Tibial nerve (tissue), 4 donors: ENCODE measurements around the gene RNF40. TPM values are rescaled to one million over a fixed set of nuclear protein-coding genes. Genes with fewer than 3 reads are reported as not detected.
"Not testable (repeated sequence)": the region's sequence is repeated elsewhere in the genome, so short reads cannot be mapped to it uniquely, and the experiment has no call there.

Source experiments
- DNase-seq, 2 donors: peaks; one replicate each; pipeline ENCODE4 v3.0.0-alpha.2; 2019; ENCODE audit warnings: low spot score in 2 of 2
- H3K27ac ChIP-seq, 4 donors: fragments of 200-600 bp; sonication (generic) in 3 of 4; one replicate each; pipeline ENCODE4 v1.5.1; 2017 to 2019; ENCODE audit warnings: mild to moderate bottlenecking in 1 of 4
- H3K27me3 ChIP-seq, 2 donors: fragments of 200-600 bp; sonication (generic) in 1 of 2; one replicate each; pipeline versions ENCODE4 v1.5.1 to v1.6.0; 2017 to 2019
- H3K36me3 ChIP-seq, 3 donors: fragments of 200-600 bp; sonication (generic); one replicate each; pipeline ENCODE4 v1.5.1; 2018 to 2019
- H3K4me1 ChIP-seq, 4 donors: fragments of 200-600 bp; sonication (generic) in 3 of 4; one replicate each; pipeline ENCODE4 v1.5.1; 2017 to 2019
- H3K4me3 ChIP-seq, 4 donors: fragments of 200-600 bp; sonication (generic) in 3 of 4; one replicate each; pipeline ENCODE4 v1.5.1; 2017 to 2019; ENCODE audit warnings: mild to moderate bottlenecking in 1 of 4, moderate library complexity in 1 of 4
- H3K9me3 ChIP-seq, 4 donors: fragments of 200-600 bp; sonication (generic) in 3 of 4; one replicate each; pipeline ENCODE4 v1.5.1; 2017 to 2019
- EP300 ChIP-seq, 2 donors: sonication (generic); formaldehyde crosslinking; IDR thresholded peaks; one replicate each; pipeline ENCODE4 v1.6.1; 2017; ENCODE audit warnings: antibody characterized with exemption in 2 of 2, mild to moderate bottlenecking in 1 of 2
- POLR2A ChIP-seq, 2 donors: fragments of 450-650 bp; IDR thresholded peaks; one replicate each; pipeline ENCODE4 v1.6.1; 2017; ENCODE audit warnings: antibody characterized with exemption in 2 of 2, mild to moderate bottlenecking in 2 of 2, moderate library complexity in 2 of 2
- WGBS, 2 donors: methylation state at CpG; one replicate each; pipeline ENCODE4 v1.1.5; 2018; 5-methylcytosine and 5-hydroxymethylcytosine counted together
- small RNA-seq: library from RNA; depleted of rRNA; stranded (forward); fragments of <200 nt; gene quantifications from one replicate; pipeline ENCODE3, GENCODE V24; 2016
- total RNA-seq, 4 donors: library from RNA; depleted of rRNA; stranded (reverse); fragments of >200 nt; gene quantifications; one replicate each; pipeline ENCODE4 v1.1.0, GENCODE V29; 2016
- TF ChIP-seq, protein P1 (sequence below), 5 experiments: fragments of 200-600 bp in 3 of 5; fragments of 450-650 bp in 2 of 5; sonication (generic) in 3 of 5; IDR thresholded peaks; one replicate each; pipeline ENCODE4 v1.5.1; 2016 to 2019; ENCODE audit warnings: antibody characterized with exemption in 5 of 5, mild to moderate bottlenecking in 3 of 5, moderate library complexity in 2 of 5

Gene RNF40
- total RNA-seq, 4 donors from 2014 or later, result 71.7 to 127 (median 91.5) TPM

GRCh38 chr16:30813821-30814189 is 51.7 kb downstream of the RNF40 start:
- peak overlapping the region; percentile 39 to 87 (median 74) for H3K27ac ChIP-seq
- no peaks in the 10 kb centered on the region for H3K9me3 ChIP-seq
- DNase-seq, result no peak
- WGBS, 2 donors, result 88 to 92% methylated on average over 3 of the region's 3 CpGs
- H3K4me1 ChIP-seq, result peaks cover 0 to 15% (median 8%) of the 10 kb centered on the region in 4 donors
- TF ChIP-seq, protein P1, sequence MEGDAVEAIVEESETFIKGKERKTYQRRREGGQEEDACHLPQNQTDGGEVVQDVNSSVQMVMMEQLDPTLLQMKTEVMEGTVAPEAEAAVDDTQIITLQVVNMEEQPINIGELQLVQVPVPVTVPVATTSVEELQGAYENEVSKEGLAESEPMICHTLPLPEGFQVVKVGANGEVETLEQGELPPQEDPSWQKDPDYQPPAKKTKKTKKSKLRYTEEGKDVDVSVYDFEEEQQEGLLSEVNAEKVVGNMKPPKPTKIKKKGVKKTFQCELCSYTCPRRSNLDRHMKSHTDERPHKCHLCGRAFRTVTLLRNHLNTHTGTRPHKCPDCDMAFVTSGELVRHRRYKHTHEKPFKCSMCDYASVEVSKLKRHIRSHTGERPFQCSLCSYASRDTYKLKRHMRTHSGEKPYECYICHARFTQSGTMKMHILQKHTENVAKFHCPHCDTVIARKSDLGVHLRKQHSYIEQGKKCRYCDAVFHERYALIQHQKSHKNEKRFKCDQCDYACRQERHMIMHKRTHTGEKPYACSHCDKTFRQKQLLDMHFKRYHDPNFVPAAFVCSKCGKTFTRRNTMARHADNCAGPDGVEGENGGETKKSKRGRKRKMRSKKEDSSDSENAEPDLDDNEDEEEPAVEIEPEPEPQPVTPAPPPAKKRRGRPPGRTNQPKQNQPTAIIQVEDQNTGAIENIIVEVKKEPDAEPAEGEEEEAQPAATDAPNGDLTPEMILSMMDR (IDR thresholded peaks at IDR 0.05), result no peak
- TF ChIP-seq POLR2A (IDR thresholded peaks at IDR 0.05), result no peak
- TF ChIP-seq EP300 (IDR thresholded peaks at IDR 0.05), result no peak
- H3K4me3 ChIP-seq, result peak overlapping the region; percentile 29 to 55 (median 38)
- no peaks in the 10 kb centered on the region for H3K36me3 ChIP-seq
- H3K27me3 ChIP-seq, result no peaks in the 10 kb centered on the region

- Histone ChIP-seq H3K27ac (no peak overlapping the region), H3K9me3 (no peaks in the 10 kb centered on the region), H3K4me1 (peaks cover 0 to 15% (median 8%) of the 10 kb centered on the region in 4 donors), H3K27me3 (no peaks in the 10 kb centered on the region), H3K36me3 (no peaks in the 10 kb centered on the region), H3K4me3 (no peak overlapping the region)
- no peak for DNase-seq
- WGBS, 2 donors, result 66 to 70% methylated on average over 2 of the region's 2 CpGs
- TF ChIP-seq, protein P1 (IDR thresholded peaks at IDR 0.05), result no peak
- no peak for TF ChIP-seq EP300 (IDR thresholded peaks at IDR 0.05)
- TF ChIP-seq POLR2A (IDR thresholded peaks at IDR 0.05), result no peak
These were observed 54.6 kb downstream of the RNF40 start for GRCh38 chr16:30816769-30817168.

- TF ChIP-seq EP300 (IDR thresholded peaks at IDR 0.05) (no peak), POLR2A (IDR thresholded peaks at IDR 0.05) (no peak)
- TF ChIP-seq, protein P1 (IDR thresholded peaks at IDR 0.05), result no peak
- DNase-seq, result no peak
- no peaks in the 10 kb centered on the region for H3K36me3 ChIP-seq
- H3K27me3 ChIP-seq, result no peaks in the 10 kb centered on the region
- no peaks in the 10 kb centered on the region for H3K9me3 ChIP-seq
- 75 to 84% methylated on average over 29 of the region's 34 CpGs for WGBS, 2 donors
- no peak overlapping the region for H3K27ac ChIP-seq
- no peaks in the 10 kb centered on the region for H3K4me1 ChIP-seq
- H3K4me3 ChIP-seq, result no peak overlapping the region
These were observed 58.9 kb downstream of the RNF40 start for GRCh38 chr16:30820952-30821421.

DNA sequence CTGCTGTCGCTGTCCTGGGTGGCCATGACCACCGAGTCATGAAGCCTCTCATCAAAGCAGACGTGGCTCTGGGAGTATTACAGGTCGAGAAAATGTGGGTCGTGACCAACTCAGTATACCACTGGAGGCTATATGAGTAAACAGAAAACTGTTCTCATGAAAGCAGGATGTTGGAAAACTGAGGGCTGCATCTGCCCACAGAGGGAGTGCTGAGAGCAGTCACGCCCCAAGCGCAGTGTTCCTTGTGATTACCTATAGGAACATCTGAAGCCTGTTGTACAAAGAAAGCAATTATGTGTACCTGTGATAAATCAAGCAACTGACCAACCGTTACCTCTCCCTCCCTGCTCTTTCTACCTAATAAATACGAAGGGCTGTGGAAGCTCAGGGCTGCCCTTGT is 59.3 kb downstream of the RNF40 start:
- not testable (repeated sequence) for H3K4me3 ChIP-seq, DNase-seq, H3K36me3 ChIP-seq, H3K27ac ChIP-seq, H3K27me3 ChIP-seq, H3K9me3 ChIP-seq, H3K4me1 ChIP-seq
- 79 to 84% methylated on average over 7 to 9 of the region's 9 CpGs for WGBS, 2 donors

- 89 to 91% methylated on average over 17 of the region's 17 CpGs for WGBS, 2 donors
- no peak for DNase-seq
- Histone ChIP-seq H3K4me3 (no peak overlapping the region), H3K27me3 (no peaks in the 10 kb centered on the region), H3K9me3 (no peaks in the 10 kb centered on the region), H3K27ac (no peak overlapping the region), H3K36me3 (no peaks in the 10 kb centered on the region), H3K4me1 (no peaks in the 10 kb centered on the region)
- TF ChIP-seq EP300 (IDR thresholded peaks at IDR 0.05) (no peak), POLR2A (IDR thresholded peaks at IDR 0.05) (no peak)
- TF ChIP-seq, protein P1 (IDR thresholded peaks at IDR 0.05), result no peak
These were observed 59.8 kb downstream of the RNF40 start for GRCh38 chr16:30821891-30822290.

Small RNAs within 50 kb of the gene (small RNA-seq; reads per million reads assigned to genes)
- gene RF00017, result not detected

Other genes starting within 250 kb of the RNF40 start
- 10 to 100 TPM; 22.8 to 40.2 (median 31.8) TPM for gene ZNF768, start 235.8 kb upstream of the RNF40 start, total RNA-seq
- 10 to 100 TPM; 17.4 to 22.2 (median 19.6) TPM for gene ZNF747, start 227.5 kb upstream of the RNF40 start, total RNA-seq
- 10 to 100 TPM; 12.5 to 16.7 (median 15.3) TPM for gene ZNF764, start 203.9 kb upstream of the RNF40 start, total RNA-seq
- 10 to 100 TPM; 15.7 to 28.6 (median 22.9) TPM for gene ZNF688, start 190.6 kb upstream of the RNF40 start, total RNA-seq
- gene ZNF785, start 176.6 kb upstream of the RNF40 start, total RNA-seq, result 10 to 100 TPM; 12.0 to 17.1 (median 14.9) TPM
- gene ZNF689, start 151.9 kb upstream of the RNF40 start, total RNA-seq, result 10 to 100 TPM in 2 of 4 donors, 1 to 10 TPM in 2; 7.8 to 11.7 (median 10.0) TPM
- 10 to 100 TPM; 37.4 to 43.7 (median 40.1) TPM for gene PRR14, start 111.4 kb upstream of the RNF40 start, total RNA-seq
- gene FBRS, start 103.9 kb upstream of the RNF40 start, total RNA-seq, result 10 to 100 TPM; 26.2 to 46.8 (median 31.7) TPM
- gene SRCAP, start 63.2 kb upstream of the RNF40 start, total RNA-seq, result 10 to 100 TPM; 17.2 to 42.6 (median 31.0) TPM
- gene PHKG2, start 13.9 kb upstream of the RNF40 start, total RNA-seq, result 10 to 100 TPM; 29.9 to 46.2 (median 33.3) TPM
- 10 to 100 TPM in 1 of 4 donors, 1 to 10 TPM in 3; 3.7 to 12.6 (median 8.2) TPM for gene CFAP119, start 260 bp upstream of the RNF40 start, total RNA-seq
- 10 to 100 TPM; 14.7 to 22.2 (median 17.1) TPM for gene ZNF629, start 24.9 kb downstream of the RNF40 start, total RNA-seq
- 10 to 100 TPM; 42.9 to 54.0 (median 48.2) TPM for gene BCL7C, start 131.8 kb downstream of the RNF40 start, total RNA-seq
- gene CTF1, start 134.3 kb downstream of the RNF40 start, total RNA-seq, result 1 to 10 TPM; 2.2 to 5.9 (median 3.1) TPM
- gene FBXL19, start 161.2 kb downstream of the RNF40 start, total RNA-seq, result 10 to 100 TPM in 3 of 4 donors, 1 to 10 TPM in 1; 7.4 to 25.8 (median 16.7) TPM
- 10 to 100 TPM; 50.7 to 58.4 (median 52.9) TPM for gene ORAI3, start 186.7 kb downstream of the RNF40 start, total RNA-seq
- 10 to 100 TPM in 2 of 4 donors, 1 to 10 TPM in 2; 7.9 to 17.1 (median 10.7) TPM for gene SETD1A, start 195.4 kb downstream of the RNF40 start, total RNA-seq
- 10 to 100 TPM; 14.9 to 42.9 (median 22.5) TPM for gene HSD3B7, start 222.9 kb downstream of the RNF40 start, total RNA-seq
- 1 to 10 TPM in 3 of 4 donors, under 1 TPM in 1; 0.84 to 6.1 (median 1.3) TPM for gene STX1B, start 248.3 kb downstream of the RNF40 start, total RNA-seq